ENCODE results near the gene PKD1.
"Not testable (repeated sequence)": the region's sequence is repeated elsewhere in the genome, so short reads cannot be mapped to it uniquely, and the experiment has no call there.

The PKD1 gene

DNA sequence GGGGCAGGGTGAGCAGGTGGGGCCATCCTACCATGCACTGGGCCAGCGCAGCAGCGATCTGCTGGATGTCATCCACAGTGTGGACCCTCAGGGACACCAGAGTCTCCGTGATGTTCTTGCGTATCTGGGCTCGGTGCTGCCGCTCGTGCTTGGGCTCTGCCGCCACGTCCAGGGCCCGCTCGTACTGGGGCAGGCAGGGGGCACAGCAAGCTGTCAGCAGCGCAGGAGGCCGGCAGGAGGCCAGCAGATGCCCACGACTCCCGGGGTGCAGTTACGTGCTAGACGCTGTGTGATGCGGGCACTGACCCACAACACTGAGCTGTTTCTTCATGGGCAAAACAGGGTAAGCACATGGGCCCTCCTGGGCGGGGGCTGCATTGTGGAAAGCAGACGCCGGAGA lies 30.4 kb downstream of the PKD1 start:
- DNase-seq: not testable (repeated sequence)

- DNase-seq: peak; percentile 19
Measured at GRCh38 chr16:2104464-2104863, 31.2 kb downstream of the PKD1 start.

DNA sequence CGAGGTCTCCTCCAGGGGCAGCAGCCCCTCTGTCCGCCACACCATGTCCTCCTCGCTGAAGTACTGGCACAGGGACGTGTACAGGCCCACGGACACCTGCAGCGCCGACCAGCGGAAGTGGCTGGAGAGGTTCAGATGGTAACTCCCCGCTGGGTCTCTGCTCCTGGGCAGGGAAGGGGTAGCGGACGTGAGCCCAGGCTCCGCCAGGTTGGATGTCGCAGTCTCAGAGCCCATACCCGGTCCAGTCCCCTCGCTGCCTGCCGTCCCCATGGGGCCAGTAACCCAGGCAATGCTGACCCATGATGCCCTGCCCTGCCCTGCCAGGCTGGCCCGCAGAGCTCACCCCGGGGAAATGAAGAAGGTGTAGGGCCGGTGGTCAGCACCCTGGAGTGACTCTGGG lies 33.2 kb downstream of the PKD1 start:
- DNase-seq: no peak

- DNase-seq: not testable (repeated sequence)
Measured at GRCh38 chr16:2101581-2101980, 34.1 kb downstream of the PKD1 start.

GRCh38 chr16:2097689-2098088 lies 38.0 kb downstream of the PKD1 start:
- DNase-seq: not testable (repeated sequence)

GRCh38 chr16:2096853-2097595 lies 38.7 kb downstream of the PKD1 start:
- DNase-seq: no peak

GRCh38 chr16:2095918-2096582 lies 39.6 kb downstream of the PKD1 start:
- no peak for DNase-seq

DNA sequence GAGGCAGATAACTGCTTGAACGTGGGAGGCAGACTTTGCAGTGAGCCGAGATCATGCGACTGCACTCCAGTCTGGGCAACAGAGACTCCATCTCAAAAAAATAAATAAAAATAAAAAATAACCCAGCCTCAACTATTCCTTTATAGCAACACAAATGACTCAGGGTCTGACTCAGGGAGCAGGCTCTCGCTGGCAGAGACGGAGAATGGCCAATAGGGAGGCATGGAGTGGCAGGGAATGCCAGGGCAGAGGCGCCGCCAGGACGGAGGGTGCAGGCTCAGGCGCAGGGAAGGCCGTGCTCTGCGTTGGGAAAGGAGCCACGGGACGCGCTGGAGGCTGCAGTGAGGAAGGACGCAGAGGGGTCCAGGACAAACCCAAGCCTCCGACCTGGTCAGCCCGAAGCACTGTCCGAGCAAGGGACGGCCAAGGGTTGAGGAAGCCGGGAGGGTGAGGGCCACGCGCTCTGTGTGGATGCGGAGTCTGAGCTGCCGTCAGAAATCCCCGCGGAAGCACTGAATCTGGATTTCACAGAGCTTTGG lies 40.3 kb downstream of the PKD1 start:
- DNase-seq: no peak

DNA sequence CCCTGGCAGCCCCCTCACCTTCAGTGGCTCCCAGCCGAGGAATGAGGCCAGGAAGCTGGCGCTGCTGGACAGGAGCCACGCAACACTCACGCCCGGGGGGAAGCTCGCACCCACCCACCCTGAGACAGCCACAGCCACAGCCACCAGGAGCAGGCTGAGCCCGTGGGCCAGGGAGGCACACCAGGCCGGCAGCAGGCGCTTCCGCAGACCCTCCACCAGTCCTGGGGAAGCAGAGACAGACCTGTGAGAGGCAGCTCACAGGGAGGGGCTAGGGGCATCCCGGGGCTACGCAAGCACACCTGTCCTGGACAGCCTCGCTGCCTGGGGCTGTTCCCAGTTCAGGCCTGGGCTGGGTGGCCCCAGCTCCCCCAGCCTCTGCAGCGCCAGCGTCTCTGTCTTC lies 41.9 kb downstream of the PKD1 start:
- DNase-seq: no peak

DNA sequence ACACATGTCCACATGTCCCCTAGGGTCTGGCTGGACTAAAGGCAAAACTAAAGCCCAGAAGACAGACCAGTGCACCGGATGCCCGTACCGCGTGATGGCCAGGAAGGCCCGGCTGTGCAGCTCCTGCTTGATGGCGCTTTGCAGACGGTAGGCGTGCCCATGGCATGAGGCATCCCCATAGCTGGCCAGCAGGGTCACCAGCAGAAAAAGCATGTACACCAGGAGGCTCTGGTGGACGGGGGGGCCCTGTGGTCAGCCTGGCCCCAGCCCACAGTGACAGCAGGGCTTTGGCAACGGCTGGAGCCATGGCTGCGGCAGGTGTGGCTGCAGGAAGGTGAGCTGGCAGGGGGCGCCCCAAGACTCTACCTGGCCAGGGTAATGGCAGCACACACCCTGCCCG lies 42.8 kb downstream of the PKD1 start:
- DNase-seq: no peak

DNA sequence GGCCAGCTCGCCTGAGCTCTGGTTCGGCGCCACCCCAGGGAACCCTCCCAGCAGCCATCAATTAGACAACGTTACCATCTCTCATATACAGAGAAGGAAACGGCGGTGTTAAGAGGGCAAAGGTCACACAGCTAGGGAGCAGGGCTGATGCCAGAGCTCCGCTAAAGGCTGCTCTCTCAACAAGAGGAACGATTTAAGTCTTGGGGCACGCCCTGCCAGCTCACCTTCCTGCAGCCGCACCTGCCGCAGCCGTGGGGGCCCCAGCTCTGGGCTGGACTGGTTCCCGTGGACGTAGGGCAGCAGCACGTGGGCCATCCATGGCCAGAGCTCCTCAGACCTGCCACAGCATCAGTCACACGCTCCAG lies 43.5 kb downstream of the PKD1 start:
- no peak for DNase-seq

DNA sequence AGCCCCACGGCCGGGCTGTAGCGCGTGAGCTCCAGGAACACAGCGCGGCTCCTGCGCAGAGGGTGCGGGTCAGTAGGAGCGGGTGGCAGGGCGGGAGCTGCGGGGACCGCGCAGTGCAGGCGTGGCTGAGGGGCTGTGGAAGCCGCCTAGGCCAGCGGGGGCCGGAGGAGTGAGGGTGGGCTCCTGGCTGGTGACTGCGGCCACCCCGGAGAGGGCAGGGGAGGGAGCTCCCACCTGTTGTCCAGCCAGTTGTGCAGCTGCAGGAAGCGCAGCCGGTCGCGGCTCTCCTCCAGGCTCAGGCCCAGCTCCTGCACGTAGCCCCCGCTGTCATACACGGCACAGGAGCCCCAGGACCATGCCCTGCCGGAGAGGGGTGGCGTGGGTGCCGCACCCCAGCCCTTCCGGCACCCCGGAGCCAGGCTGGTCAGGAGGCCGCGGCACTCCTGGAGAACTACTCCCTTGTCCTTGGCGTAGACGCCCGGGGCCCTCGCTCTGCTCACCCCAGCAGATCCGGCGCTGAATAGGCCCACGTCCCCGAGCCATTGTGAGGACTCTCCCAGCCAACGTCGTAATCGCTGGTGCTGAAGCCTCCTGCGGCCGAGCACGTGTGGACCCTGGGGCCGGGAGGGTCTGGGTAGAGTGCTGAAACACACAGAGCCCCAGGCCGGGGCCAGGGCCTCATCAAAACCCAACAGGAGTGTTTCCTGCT lies 44.0 kb downstream of the PKD1 start:
- DNase-seq: no peak

- no peak for DNase-seq
Measured at GRCh38 chr16:2090777-2091546, 44.7 kb downstream of the PKD1 start.

DNA sequence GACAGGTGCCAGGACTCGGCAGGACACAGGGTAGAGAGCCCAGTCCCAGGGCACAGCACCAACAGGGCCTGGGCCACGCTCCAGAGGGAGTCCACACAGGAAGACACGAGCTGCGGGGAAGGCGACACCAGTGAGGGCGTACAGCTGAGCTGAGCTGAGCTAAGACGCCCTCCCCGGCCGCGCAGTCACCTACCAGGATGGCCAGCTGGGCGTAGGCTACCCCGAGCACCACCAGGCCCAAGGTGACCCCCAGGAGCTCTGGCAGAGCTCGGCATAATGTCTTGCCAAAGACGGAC lies 45.3 kb downstream of the PKD1 start:
- DNase-seq: no peak

DNA sequence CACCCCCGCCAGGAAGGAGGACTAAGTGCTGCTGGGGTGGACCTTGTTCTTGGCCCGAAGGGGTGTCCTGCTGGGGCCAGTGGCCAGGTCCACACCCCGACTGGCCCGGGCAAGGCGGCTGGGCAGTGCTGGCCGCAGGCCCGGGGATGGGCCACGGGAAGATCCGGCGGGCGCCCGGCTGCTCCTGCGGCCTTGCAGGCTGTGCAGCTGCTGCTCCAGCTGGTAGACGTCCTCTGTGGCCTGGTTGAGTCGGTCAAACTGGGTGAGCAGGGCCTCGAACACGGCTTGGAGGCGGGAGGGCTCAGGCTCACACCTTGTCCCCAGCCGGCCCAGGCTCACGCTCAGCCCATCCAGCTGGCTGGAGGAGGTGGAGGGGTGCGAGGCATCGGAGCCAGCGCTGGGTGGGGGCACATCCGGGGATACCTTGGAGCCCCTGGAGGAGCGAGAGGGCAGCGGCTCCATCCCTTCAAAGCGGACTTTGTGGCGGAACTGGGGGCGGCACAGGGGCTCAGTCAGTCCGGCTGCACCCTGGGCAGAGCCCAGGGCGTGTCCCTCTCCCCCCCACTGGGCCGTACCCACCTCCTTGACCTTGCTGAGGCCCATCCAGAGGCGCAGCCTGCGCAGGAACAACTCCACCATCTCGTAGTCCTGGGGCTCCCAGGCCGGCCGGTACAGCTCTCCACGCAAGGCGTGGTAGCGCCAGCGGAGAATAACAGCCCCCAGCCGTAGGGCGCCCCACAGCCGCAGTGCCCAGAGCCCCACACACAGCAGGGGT lies 45.8 kb downstream of the PKD1 start:
- DNase-seq: no peak

DNA sequence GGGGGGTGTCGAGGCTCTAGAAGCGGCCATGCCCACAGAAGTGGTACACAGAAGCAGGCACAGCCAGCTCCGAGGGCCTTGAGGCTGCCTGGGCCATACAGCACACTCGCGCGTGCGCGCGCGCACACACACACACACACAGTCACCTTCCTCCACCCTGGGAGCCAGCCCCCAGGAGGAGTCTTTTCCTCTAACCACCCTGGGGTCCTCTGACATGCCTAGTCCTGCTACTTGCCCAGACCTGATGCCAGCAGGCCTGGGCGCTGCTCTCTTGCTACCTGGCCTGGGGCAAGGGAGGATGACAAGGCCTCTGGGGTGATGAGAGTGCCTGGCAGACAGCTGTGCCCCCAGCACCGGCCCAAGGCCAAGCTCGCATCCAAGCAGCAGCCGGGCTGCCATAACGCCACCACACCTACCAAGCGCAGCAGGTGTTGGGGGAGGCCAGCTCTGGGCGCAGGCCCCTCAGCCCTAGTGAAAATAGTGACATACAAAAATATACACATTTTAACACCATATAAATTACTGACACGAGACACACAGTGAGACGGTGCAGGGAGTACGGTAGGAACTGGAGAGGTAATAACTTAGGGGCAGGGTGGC lies 46.8 kb downstream of the PKD1 start:
- no peak for DNase-seq

DNA sequence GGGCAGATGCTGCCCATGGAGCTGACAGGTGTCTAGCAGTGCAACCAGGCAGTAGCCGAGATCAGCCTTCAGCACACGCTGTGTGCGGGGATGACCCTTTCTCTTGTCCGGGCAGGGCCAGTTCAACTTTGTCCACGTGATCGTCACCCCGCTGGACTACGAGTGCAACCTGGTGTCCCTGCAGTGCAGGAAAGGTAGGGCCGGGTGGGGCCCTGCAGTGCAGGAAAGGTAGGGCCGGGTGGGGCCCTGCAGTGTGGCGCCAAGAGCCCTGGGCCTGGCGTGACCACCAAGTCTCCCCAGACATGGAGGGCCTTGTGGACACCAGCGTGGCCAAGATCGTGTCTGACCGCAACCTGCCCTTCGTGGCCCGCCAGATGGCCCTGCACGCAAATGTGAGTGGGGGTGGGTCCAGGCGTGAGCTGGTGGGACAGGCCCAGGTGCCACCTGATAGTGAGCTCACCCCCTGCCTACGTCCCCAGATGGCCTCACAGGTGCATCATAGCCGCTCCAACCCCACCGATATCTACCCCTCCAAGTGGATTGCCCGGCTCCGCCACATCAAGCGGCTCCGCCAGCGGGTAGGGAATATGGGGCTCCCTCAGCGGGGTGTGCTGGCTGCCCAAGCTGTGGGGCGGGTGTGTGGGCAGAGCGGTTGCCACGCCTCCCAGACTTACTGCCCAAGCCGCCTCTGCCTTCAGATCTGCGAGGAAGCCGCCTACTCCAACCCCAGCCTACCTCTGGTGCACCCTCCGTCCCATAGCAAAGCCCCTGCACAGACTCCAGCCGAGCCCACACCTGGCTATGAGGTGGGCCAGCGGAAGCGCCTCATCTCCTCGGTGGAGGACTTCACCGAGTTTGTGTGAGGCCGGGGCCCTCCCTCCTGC lies 47.7 kb downstream of the PKD1 start:
- no peak for DNase-seq

GRCh38 chr16:2086812-2087747 lies 48.6 kb downstream of the PKD1 start:
- no peak for DNase-seq

GRCh38 chr16:2086106-2086742 lies 49.5 kb downstream of the PKD1 start:
- no peak for DNase-seq

Measured in DMS79 (cell line).